Measurements from ENCODE around the gene ATP1A1.

GRCh38 chr1:116396769-116397168 lies 23.7 kb downstream of the ATP1A1 start:
- TF ChIP-seq CTCF (IDR thresholded peaks at IDR 0.05; ENCODE audit: low read depth, low read length) (no peak), POLR2A (IDR thresholded peaks at IDR 0.05; ENCODE audit: extremely low read depth, insufficient read length) (no peak)
